Bronchial epithelial cell (primary cell): Measurements from ENCODE around the gene ATP6V0B. TPM values are rescaled to one million over a fixed set of nuclear protein-coding genes. Genes with fewer than 3 reads are reported as not detected.

Source experiments
- DNase-seq: peaks from one replicate; pipeline ENCODE4 v3.0.0-alpha.2; 2010; ENCODE audit warnings: low read depth
- FAIRE-seq: peaks from 2 replicates; lab custom pipeline; 2011; peaks lifted over from hg19 to GRCh38; lab: Jason Lieb, UNC
- H3K27me3 ChIP-seq: 2 replicates; pipeline ENCODE4 v1.5.1; 2011; ENCODE audit warnings: low read length; ENCODE audit not compliant: control insufficient read depth, insufficient read depth
- H3K36me3 ChIP-seq: 2 replicates; pipeline ENCODE4 v1.5.1; 2011; ENCODE audit warnings: low read length; ENCODE audit not compliant: control insufficient read depth, insufficient read depth
- H3K4me3 ChIP-seq: 2 replicates; pipeline ENCODE4 v1.5.1; 2011; ENCODE audit warnings: mild to moderate bottlenecking, low read depth, low read length, control low read depth
- total RNA-seq: library from RNA; depleted of rRNA; stranded (reverse); fragments of >200 nt; gene quantifications from 2 replicates; pipeline ENCODE4 v1.2.1, GENCODE V29; 2014
- TF ChIP-seq, protein P1 (sequence below): IDR thresholded peaks from 2 replicates; pipeline ENCODE4 v1.5.1; 2011; ENCODE audit warnings: mild to moderate bottlenecking, moderate library complexity, low read length, control low read depth, inconsistent platforms; ENCODE audit not compliant: insufficient read depth, severe bottlenecking

The ATP6V0B gene
- total RNA-seq, 1 donor from 2014 or later = 220 TPM

DNA sequence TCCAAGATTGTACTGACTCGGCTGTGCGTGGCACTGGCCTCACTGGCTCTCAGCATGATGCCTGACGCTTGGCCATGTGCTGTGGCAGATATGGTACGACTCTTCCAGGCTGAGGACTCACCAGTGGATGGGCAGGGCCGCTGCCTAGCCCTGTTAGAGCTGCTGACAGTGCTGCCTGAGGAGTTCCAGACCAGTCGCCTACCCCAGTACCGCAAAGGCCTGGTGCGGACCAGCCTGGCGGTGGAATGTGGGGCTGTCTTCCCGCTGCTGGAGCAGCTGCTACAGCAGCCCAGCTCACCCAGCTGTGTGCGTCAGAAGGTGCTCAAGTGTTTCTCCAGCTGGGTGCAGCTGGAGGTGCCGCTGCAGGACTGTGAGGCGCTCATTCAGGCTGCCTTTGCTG is 25.1 kb upstream of the ATP6V0B start:
- FAIRE-seq = no peak

DNA sequence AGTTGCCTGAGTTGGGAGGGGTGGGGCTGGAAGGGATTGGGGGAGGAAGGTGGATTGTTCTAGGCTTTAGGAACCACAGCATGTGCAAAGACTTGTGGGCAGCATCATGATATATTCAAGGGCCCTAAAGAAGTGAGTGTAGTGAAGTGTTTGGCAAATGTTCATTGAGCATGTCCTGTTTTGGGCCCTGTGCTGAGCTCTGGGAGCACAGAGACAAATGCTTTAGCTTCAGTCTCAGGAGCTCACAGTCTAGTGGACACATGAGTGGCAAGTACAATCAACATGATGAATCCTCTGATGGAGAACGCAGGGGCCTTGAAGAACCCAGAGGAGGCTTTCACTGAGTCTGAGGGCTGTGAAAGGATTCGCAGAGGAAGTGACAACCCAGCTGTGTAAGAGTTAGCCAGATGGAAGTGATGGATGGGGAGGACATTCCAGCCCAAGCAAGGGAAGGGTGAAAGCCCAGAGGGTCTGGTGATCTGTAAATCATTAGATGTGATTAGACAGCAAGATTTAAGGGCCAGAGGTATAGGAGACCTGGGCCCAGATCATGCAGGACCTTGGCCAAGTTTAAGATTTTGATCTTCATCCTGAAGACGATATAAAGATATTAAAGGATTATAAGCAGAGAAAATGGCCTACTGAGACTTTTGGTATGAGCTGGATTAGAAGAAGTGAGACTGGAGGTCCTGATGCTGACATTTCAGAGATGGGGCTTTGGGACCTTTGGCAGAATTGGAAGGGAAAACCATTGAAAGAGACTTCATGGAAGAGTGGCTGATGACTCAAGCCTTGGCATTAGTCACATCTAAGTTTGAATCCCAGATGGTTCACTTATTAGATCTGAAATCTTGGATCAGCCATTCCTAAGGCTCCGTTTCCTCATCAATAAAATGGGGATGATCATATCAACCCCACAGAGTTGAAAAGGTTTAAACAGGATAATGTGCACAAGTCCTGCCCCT is 23.5 kb upstream of the ATP6V0B start:
- DNase-seq = peak; percentile 48
- H3K27me3 ChIP-seq = no peaks in the 10 kb centered on the region
- H3K36me3 ChIP-seq = peaks cover 7% of the 10 kb centered on the region
- TF ChIP-seq, protein P1, sequence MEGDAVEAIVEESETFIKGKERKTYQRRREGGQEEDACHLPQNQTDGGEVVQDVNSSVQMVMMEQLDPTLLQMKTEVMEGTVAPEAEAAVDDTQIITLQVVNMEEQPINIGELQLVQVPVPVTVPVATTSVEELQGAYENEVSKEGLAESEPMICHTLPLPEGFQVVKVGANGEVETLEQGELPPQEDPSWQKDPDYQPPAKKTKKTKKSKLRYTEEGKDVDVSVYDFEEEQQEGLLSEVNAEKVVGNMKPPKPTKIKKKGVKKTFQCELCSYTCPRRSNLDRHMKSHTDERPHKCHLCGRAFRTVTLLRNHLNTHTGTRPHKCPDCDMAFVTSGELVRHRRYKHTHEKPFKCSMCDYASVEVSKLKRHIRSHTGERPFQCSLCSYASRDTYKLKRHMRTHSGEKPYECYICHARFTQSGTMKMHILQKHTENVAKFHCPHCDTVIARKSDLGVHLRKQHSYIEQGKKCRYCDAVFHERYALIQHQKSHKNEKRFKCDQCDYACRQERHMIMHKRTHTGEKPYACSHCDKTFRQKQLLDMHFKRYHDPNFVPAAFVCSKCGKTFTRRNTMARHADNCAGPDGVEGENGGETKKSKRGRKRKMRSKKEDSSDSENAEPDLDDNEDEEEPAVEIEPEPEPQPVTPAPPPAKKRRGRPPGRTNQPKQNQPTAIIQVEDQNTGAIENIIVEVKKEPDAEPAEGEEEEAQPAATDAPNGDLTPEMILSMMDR = no peak
- FAIRE-seq = peak; percentile 86
- no peak overlapping the region for H3K4me3 ChIP-seq

More for the DNA sequence above, 25.1 kb upstream of the ATP6V0B start:
- TF ChIP-seq, protein P1 = no peak
- peaks cover 7% of the 10 kb centered on the region for H3K36me3 ChIP-seq
- DNase-seq = no peak
- H3K27me3 ChIP-seq = no peaks in the 10 kb centered on the region
- H3K4me3 ChIP-seq = no peak overlapping the region

DNA sequence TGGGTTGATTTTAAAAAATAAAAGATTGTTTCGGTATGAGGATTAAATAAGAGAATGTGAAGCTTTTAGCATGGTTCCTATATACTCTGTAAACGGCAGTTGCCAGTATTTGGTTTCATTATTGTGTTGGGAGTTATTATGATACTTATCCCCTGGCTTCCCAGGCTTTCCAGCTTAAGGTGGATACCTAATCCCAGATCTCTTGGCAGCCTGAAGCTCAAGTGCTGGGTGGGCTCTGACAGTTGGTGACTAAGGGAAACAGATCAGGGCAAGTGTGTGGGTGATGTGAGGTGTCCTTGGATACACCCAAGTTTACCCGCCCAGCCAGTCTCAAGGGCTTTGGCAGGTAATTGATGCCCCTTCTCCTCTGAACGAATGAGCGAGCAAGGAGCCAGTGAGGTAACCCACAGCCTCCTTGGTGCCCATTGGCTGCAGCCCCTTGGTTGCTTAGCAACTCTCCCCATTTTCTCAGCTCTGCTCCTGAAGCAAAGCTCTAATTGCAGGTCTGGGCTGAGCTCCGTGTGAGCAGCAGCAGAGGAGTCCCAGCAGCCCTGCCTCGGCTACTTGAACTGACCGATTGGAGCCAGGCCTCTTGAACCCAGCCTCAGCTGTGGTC is 21.9 kb upstream of the ATP6V0B start:
- no peak for FAIRE-seq

DNA sequence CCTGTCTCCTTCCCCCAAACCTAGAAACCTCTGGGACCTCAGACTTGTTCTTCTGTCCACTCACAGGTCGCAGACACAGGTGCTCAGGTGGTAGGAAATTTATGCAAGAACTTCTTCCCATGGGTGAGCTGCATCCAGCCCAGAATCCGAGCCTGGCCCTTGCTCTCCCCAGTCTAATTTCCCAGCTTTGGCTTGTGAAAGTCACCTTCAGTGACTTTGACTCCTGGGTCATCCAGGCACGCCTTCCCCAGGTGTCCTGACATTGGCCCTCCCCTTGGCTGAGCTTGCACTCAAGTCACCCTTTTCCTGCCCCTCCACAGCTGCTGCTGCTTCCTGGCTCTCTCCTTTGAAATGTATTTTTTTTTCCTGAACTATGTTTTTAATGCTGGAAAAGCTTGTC is 21.4 kb upstream of the ATP6V0B start:
- H3K4me3 ChIP-seq = no peak overlapping the region
- no peaks in the 10 kb centered on the region for H3K27me3 ChIP-seq
- H3K36me3 ChIP-seq = peaks cover 7% of the 10 kb centered on the region
- peak; percentile 40 for FAIRE-seq
- DNase-seq = no peak
- TF ChIP-seq, protein P1 = no peak

More for the DNA sequence above, 21.9 kb upstream of the ATP6V0B start:
- peaks cover 7% of the 10 kb centered on the region for H3K36me3 ChIP-seq
- TF ChIP-seq, protein P1 = no peak
- no peaks in the 10 kb centered on the region for H3K27me3 ChIP-seq
- DNase-seq = peak; percentile 36
- H3K4me3 ChIP-seq = no peak overlapping the region

DNA sequence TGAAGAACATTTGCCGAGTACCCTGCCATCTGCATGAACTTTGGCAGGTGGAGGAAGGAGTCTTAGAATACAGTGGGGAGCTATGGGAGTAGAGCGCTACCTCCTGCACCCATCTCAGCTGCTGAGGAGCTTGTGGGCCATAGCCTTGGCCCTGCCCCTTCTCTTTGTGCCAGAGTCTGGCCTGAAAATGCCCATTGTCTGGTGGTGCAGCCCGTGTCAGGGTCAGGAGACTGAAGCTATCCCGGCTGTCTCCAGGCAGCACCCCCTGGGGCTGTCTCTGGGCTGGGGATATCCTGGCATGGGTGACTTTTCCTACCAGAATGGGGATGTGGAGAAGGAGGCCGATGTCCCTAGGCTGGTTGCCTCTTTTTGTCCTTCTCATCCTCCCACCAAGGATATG is 20.7 kb upstream of the ATP6V0B start:
- Histone ChIP-seq H3K27me3 (no peaks in the 10 kb centered on the region), H3K4me3 (no peak overlapping the region), H3K36me3 (peaks cover 12% of the 10 kb centered on the region)
- DNase-seq (no peak), FAIRE-seq (no peak)
- TF ChIP-seq, protein P1 = no peak
